Measurements from ENCODE around the gene WSCD2.

The WSCD2 gene

GRCh38 chr12:108282160-108282559, 153.1 kb downstream of the WSCD2 start:
- no peak overlapping the region for H3K4me3 ChIP-seq
- no peak overlapping the region for H3K27ac ChIP-seq

- H3K4me3 ChIP-seq = no peak overlapping the region
- no peak overlapping the region for H3K27ac ChIP-seq
Observed at GRCh38 chr12:108282676-108283075, 153.6 kb downstream of the WSCD2 start.

GRCh38 chr12:108284163-108284562, 155.1 kb downstream of the WSCD2 start:
- H3K27ac ChIP-seq = no peak overlapping the region
- no peak overlapping the region for H3K4me3 ChIP-seq

- H3K27ac ChIP-seq = no peak overlapping the region
- no peak overlapping the region for H3K4me3 ChIP-seq
Observed at GRCh38 chr12:108285016-108285415, 155.9 kb downstream of the WSCD2 start.

GRCh38 chr12:108287227-108287626, 158.1 kb downstream of the WSCD2 start:
- no peak overlapping the region for H3K27ac ChIP-seq
- H3K4me3 ChIP-seq = no peak overlapping the region

GRCh38 chr12:108289350-108290161, 160.5 kb downstream of the WSCD2 start:
- peak overlapping the region in 6 of 21 experiments; percentile 26 to 69 (median 37) for H3K27ac ChIP-seq
- no peak overlapping the region for H3K4me3 ChIP-seq

- H3K4me3 ChIP-seq = no peak overlapping the region
- H3K27ac ChIP-seq = peak overlapping the region in 1 of 21 experiments; percentile 24
Observed at GRCh38 chr12:108295641-108296040, 166.6 kb downstream of the WSCD2 start.

- Histone ChIP-seq H3K4me3 (no peak overlapping the region), H3K27ac (peak overlapping the region in 3 of 21 experiments; percentile 15 to 50 (median 50))
Observed at GRCh38 chr12:108296945-108297344, 167.9 kb downstream of the WSCD2 start.

- peak overlapping the region in 3 of 21 experiments; percentile 3 to 23 (median 16) for H3K27ac ChIP-seq
- no peak overlapping the region for H3K4me3 ChIP-seq
Observed at GRCh38 chr12:108297424-108297823, 168.3 kb downstream of the WSCD2 start.

GRCh38 chr12:108297895-108298760, 169.0 kb downstream of the WSCD2 start:
- Histone ChIP-seq H3K4me3 (no peak overlapping the region), H3K27ac (peak overlapping the region in 5 of 21 experiments; percentile 3 to 23 (median 10))

- Histone ChIP-seq H3K27ac (peak overlapping the region in 3 of 21 experiments; percentile 6 to 21 (median 10)), H3K4me3 (no peak overlapping the region)
Observed at GRCh38 chr12:108298761-108299275, 169.7 kb downstream of the WSCD2 start.

- Histone ChIP-seq H3K27ac (peak overlapping the region in 1 of 21 experiments; percentile 5), H3K4me3 (no peak overlapping the region)
Observed at GRCh38 chr12:108299516-108299915, 170.4 kb downstream of the WSCD2 start.

All from skin epidermis (tissue), 12 donors.